Neural progenitor cell (in vitro differentiated cells): ENCODE data around the gene SOHLH2. TPM values are rescaled to one million over a fixed set of nuclear protein-coding genes. Genes with fewer than 3 reads are reported as not detected.

ENCODE experiments used
- DNase-seq: peaks from one replicate; pipeline ENCODE4 v3.0.0-alpha.2; 2016; ENCODE audit warnings: low spot score
- H2AFZ ChIP-seq: fragments of 200-600 bp; sonication (generic); replicated peaks from 2 replicates; pipeline ENCODE4 v1.6.1; 2016; ENCODE audit warnings: antibody characterized with exemption
- H3F3A ChIP-seq: fragments of 200-600 bp; sonication (generic); 2 replicates; pipeline ENCODE4 v1.6.1; 2016; ENCODE audit warnings: antibody characterized with exemption, low read depth
- H3K27ac ChIP-seq: fragments of 200-600 bp; sonication (generic); 2 replicates; pipeline ENCODE4 v1.5.1; 2016; ENCODE audit warnings: mild to moderate bottlenecking
- H3K27me3 ChIP-seq: fragments of 200-600 bp; sonication (generic); 2 replicates; pipeline ENCODE4 v1.6.1; 2016; ENCODE audit warnings: mild to moderate bottlenecking, moderate library complexity
- H3K36me3 ChIP-seq: fragments of 200-600 bp; sonication (generic); 2 replicates; pipeline ENCODE4 v1.5.1; 2016
- H3K4me1 ChIP-seq: fragments of 200-600 bp; sonication (generic); 2 replicates; pipeline ENCODE4 v1.6.1; 2016; ENCODE audit warnings: mixed run types
- H3K4me2 ChIP-seq: fragments of 200-600 bp; sonication (generic); 2 replicates; pipeline ENCODE4 v1.6.1; 2016
- H3K4me3 ChIP-seq: fragments of 200-600 bp; sonication (generic); 2 replicates; pipeline ENCODE4 v1.5.1; 2016
- H3K79me2 ChIP-seq: fragments of 200-600 bp; sonication (generic); 2 replicates; pipeline ENCODE4 v1.6.1; 2016; ENCODE audit warnings: low read depth
- H3K9ac ChIP-seq: fragments of 200-600 bp; sonication (generic); 2 replicates; pipeline ENCODE4 v1.6.1; 2016
- H3K9me3 ChIP-seq: fragments of 200-600 bp; sonication (generic); 2 replicates; pipeline ENCODE4 v1.5.1; 2016; ENCODE audit warnings: low read depth
- H4K20me1 ChIP-seq: fragments of 200-600 bp; sonication (generic); 2 replicates; pipeline ENCODE4 v1.6.1; 2016; ENCODE audit warnings: low read depth
- H3K27ac Mint-ChIP-seq: 3 replicates; pipeline ENCODE4 v1.8.0; 2021; ENCODE audit warnings: mixed read lengths
- H3K27me3 Mint-ChIP-seq: 2 replicates; pipeline ENCODE4 v1.8.0; 2022; ENCODE audit warnings: low read depth, mild to moderate bottlenecking, inconsistent platforms, moderate library complexity, mixed read lengths; ENCODE audit not compliant: insufficient read depth
- H3K36me3 Mint-ChIP-seq: 3 replicates; pipeline ENCODE4 v1.8.0; 2021; ENCODE audit warnings: mixed read lengths
- H3K4me1 Mint-ChIP-seq: 3 replicates; pipeline ENCODE4 v1.8.0; 2021; ENCODE audit warnings: mixed read lengths
- H3K4me3 Mint-ChIP-seq: 3 replicates; pipeline ENCODE4 v1.8.0; 2021; ENCODE audit warnings: mild to moderate bottlenecking, moderate library complexity, mixed read lengths
- H3K9me3 Mint-ChIP-seq: 3 replicates; pipeline ENCODE4 v1.8.0; 2020; ENCODE audit warnings: mixed read lengths
- CTCF ChIP-seq: fragments of 200-600 bp; sonication (generic); IDR thresholded peaks from 2 replicates; pipeline ENCODE4 v1.5.1; 2017; ENCODE audit warnings: antibody characterized with exemption, mild to moderate bottlenecking
- EZH2 ChIP-seq: fragments of 200-600 bp; sonication (generic); IDR thresholded peaks from 2 replicates; pipeline ENCODE4 v1.6.1; 2017; ENCODE audit warnings: antibody characterized with exemption, mild to moderate bottlenecking, moderate library complexity
- EZH2phosphoT487 ChIP-seq: fragments of 200-600 bp; sonication (generic); IDR thresholded peaks from 2 replicates; pipeline ENCODE4 v1.6.1; 2017; ENCODE audit warnings: antibody characterized with exemption
- total RNA-seq: library from RNA; depleted of rRNA; stranded (reverse); fragments of >200 nt; gene quantifications from 2 replicates; pipeline ENCODE4 v1.2.3, GENCODE V29; 2015; ENCODE audit warnings: low replicate concordance

The SOHLH2 gene
- total RNA-seq, 1 donor from 2014 or later: 1.4 TPM

GRCh38 chr13:36143738-36144137, 70.6 kb downstream of the SOHLH2 start:
- H3K36me3 ChIP-seq: no peaks in the 10 kb centered on the region
- no peaks in the 10 kb centered on the region for H3K36me3 Mint-ChIP-seq
- no peaks in the 10 kb centered on the region for H4K20me1 ChIP-seq
- no peaks in the 10 kb centered on the region for H3K79me2 ChIP-seq
- H3F3A ChIP-seq: no peaks in the 10 kb centered on the region
- no peak overlapping the region for H3K4me2 ChIP-seq
- H3K9ac ChIP-seq: no peak overlapping the region
- no peaks in the 10 kb centered on the region for H3K4me1 Mint-ChIP-seq
- H3K4me3 Mint-ChIP-seq: no peak overlapping the region
- H3K27me3 Mint-ChIP-seq: peaks cover 2% of the 10 kb centered on the region
- no peak overlapping the region for H3K27ac ChIP-seq
- H3K4me1 ChIP-seq: peaks cover 4% of the 10 kb centered on the region
- H3K4me3 ChIP-seq: no peak overlapping the region
- H2AFZ ChIP-seq: no peak overlapping the region
- no peaks in the 10 kb centered on the region for H3K9me3 ChIP-seq
- no peak overlapping the region for H3K27ac Mint-ChIP-seq
- peaks cover 4% of the 10 kb centered on the region for H3K9me3 Mint-ChIP-seq
- DNase-seq: no peak
- no peaks in the 10 kb centered on the region for H3K27me3 ChIP-seq
- TF ChIP-seq EZH2 (no peak), CTCF (no peak), EZH2phosphoT487 (no peak)

- Histone ChIP-seq H3K9ac (no peak overlapping the region), H3K36me3 (no peaks in the 10 kb centered on the region), H3K27me3 (no peaks in the 10 kb centered on the region), H3F3A (no peaks in the 10 kb centered on the region), H3K4me2 (no peak overlapping the region), H3K9me3 (no peaks in the 10 kb centered on the region), H3K27ac (no peak overlapping the region), H3K4me1 (peaks cover 4% of the 10 kb centered on the region), H3K4me3 (no peak overlapping the region), H3K79me2 (no peaks in the 10 kb centered on the region), H2AFZ (no peak overlapping the region), H4K20me1 (no peaks in the 10 kb centered on the region)
- Mint-ChIP-seq H3K9me3 (peaks cover 4% of the 10 kb centered on the region), H3K36me3 (no peaks in the 10 kb centered on the region), H3K27me3 (peaks cover 2% of the 10 kb centered on the region), H3K4me1 (no peaks in the 10 kb centered on the region), H3K27ac (no peak overlapping the region), H3K4me3 (no peak overlapping the region)
- no peak for TF ChIP-seq EZH2phosphoT487
- no peak for TF ChIP-seq CTCF
- TF ChIP-seq EZH2: no peak
- no peak for DNase-seq
These were observed 71.6 kb downstream of the SOHLH2 start for GRCh38 chr13:36142735-36143134.

- peaks cover 3% of the 10 kb centered on the region for H3K27me3 Mint-ChIP-seq
These were observed 78.5 kb downstream of the SOHLH2 start for GRCh38 chr13:36135876-36136275.

More at GRCh38 chr13:36135876-36136275, 78.5 kb downstream of the SOHLH2 start:
- Histone ChIP-seq H3K9ac (no peak overlapping the region), H3K4me1 (no peaks in the 10 kb centered on the region), H3K4me3 (no peak overlapping the region), H3K27me3 (peaks cover 34% of the 10 kb centered on the region), H3K79me2 (no peaks in the 10 kb centered on the region), H3K36me3 (no peaks in the 10 kb centered on the region), H3F3A (no peaks in the 10 kb centered on the region), H2AFZ (no peak overlapping the region), H3K4me2 (no peak overlapping the region), H4K20me1 (no peaks in the 10 kb centered on the region), H3K27ac (no peak overlapping the region), H3K9me3 (no peaks in the 10 kb centered on the region)
- no peak for TF ChIP-seq CTCF
- no peak for TF ChIP-seq EZH2phosphoT487
- no peak for TF ChIP-seq EZH2
- DNase-seq: no peak
- H3K27ac Mint-ChIP-seq: no peak overlapping the region
- H3K4me3 Mint-ChIP-seq: no peak overlapping the region
- H3K9me3 Mint-ChIP-seq: peaks cover 2% of the 10 kb centered on the region
- H3K4me1 Mint-ChIP-seq: no peaks in the 10 kb centered on the region
- H3K36me3 Mint-ChIP-seq: no peaks in the 10 kb centered on the region
